Mucosa of rectum (tissue), 2 donors: ENCODE results near the gene CDH13.

Source experiments
- H3K27ac ChIP-seq, 2 donors: one replicate each; pipeline ENCODE4 v1.7.0; 2013; ENCODE audit warnings: inconsistent platforms in 2 of 2, low read depth in 2 of 2, low read length in 2 of 2
- H3K27me3 ChIP-seq, 2 donors: one replicate each; pipeline ENCODE4 v1.7.0; 2013; ENCODE audit warnings: low read length in 2 of 2; ENCODE audit not compliant: control insufficient read depth in 2 of 2, insufficient read depth in 2 of 2
- H3K36me3 ChIP-seq, 2 donors: one replicate each; pipeline ENCODE4 v1.7.0; 2013; ENCODE audit warnings: low read length in 2 of 2; ENCODE audit not compliant: control insufficient read depth in 2 of 2, insufficient read depth in 2 of 2
- H3K4me1 ChIP-seq, 2 donors: one replicate each; pipeline ENCODE4 v1.7.0; 2013; ENCODE audit warnings: low read length in 2 of 2, mild to moderate bottlenecking in 1 of 2; ENCODE audit not compliant: control insufficient read depth in 2 of 2, insufficient read depth in 2 of 2
- H3K4me3 ChIP-seq, 2 donors: one replicate each; pipeline ENCODE4 v1.7.0; 2013; ENCODE audit warnings: low read length in 2 of 2
- H3K9ac ChIP-seq, 2 donors: one replicate each; pipeline ENCODE4 v1.7.0; 2013; ENCODE audit warnings: low read length in 2 of 2, low read depth in 1 of 2, mild to moderate bottlenecking in 1 of 2
- H3K9me3 ChIP-seq, 2 donors: one replicate each; pipeline ENCODE4 v1.7.0; 2013; ENCODE audit warnings: low read length in 2 of 2; ENCODE audit not compliant: control insufficient read depth in 2 of 2
- donor health status: healthy.
- donor health status: Normal muscosa, but diverticular disease.

Gene CDH13

GRCh38 chr16:83698964-83699363, 1072.2 kb downstream of the CDH13 start:
- no peak overlapping the region for H3K4me3 ChIP-seq
- H3K4me1 ChIP-seq: no peaks in the 10 kb centered on the region
- H3K36me3 ChIP-seq: no peaks in the 10 kb centered on the region
- H3K27ac ChIP-seq: no peak overlapping the region
- no peaks in the 10 kb centered on the region for H3K9me3 ChIP-seq
- no peaks in the 10 kb centered on the region for H3K27me3 ChIP-seq
- H3K9ac ChIP-seq: no peak overlapping the region

GRCh38 chr16:83699817-83700216, 1073.0 kb downstream of the CDH13 start:
- no peak overlapping the region for H3K9ac ChIP-seq
- H3K4me1 ChIP-seq: no peaks in the 10 kb centered on the region
- no peaks in the 10 kb centered on the region for H3K27me3 ChIP-seq
- H3K27ac ChIP-seq: no peak overlapping the region
- no peaks in the 10 kb centered on the region for H3K9me3 ChIP-seq
- H3K36me3 ChIP-seq: no peaks in the 10 kb centered on the region
- no peak overlapping the region for H3K4me3 ChIP-seq

GRCh38 chr16:83700918-83701317, 1074.1 kb downstream of the CDH13 start:
- Histone ChIP-seq H3K4me3 (no peak overlapping the region), H3K36me3 (no peaks in the 10 kb centered on the region), H3K27me3 (no peaks in the 10 kb centered on the region), H3K4me1 (no peaks in the 10 kb centered on the region), H3K9ac (no peak overlapping the region), H3K9me3 (no peaks in the 10 kb centered on the region), H3K27ac (no peak overlapping the region)

- Histone ChIP-seq H3K4me3 (no peak overlapping the region), H3K9ac (no peak overlapping the region), H3K27me3 (no peaks in the 10 kb centered on the region), H3K4me1 (no peaks in the 10 kb centered on the region), H3K27ac (no peak overlapping the region), H3K9me3 (no peaks in the 10 kb centered on the region), H3K36me3 (no peaks in the 10 kb centered on the region)
These were observed 1074.7 kb downstream of the CDH13 start for GRCh38 chr16:83701494-83701893.

- H3K36me3 ChIP-seq: no peaks in the 10 kb centered on the region
- H3K9me3 ChIP-seq: no peaks in the 10 kb centered on the region
- H3K4me3 ChIP-seq: no peak overlapping the region
These were observed 1077.9 kb downstream of the CDH13 start for GRCh38 chr16:83704656-83705055.

GRCh38 chr16:83705856-83706255, 1079.1 kb downstream of the CDH13 start:
- Histone ChIP-seq H3K27me3 (no peaks in the 10 kb centered on the region), H3K4me3 (no peak overlapping the region), H3K27ac (no peak overlapping the region), H3K36me3 (no peaks in the 10 kb centered on the region), H3K9me3 (no peaks in the 10 kb centered on the region), H3K4me1 (no peaks in the 10 kb centered on the region), H3K9ac (no peak overlapping the region)

More at GRCh38 chr16:83704656-83705055, 1077.9 kb downstream of the CDH13 start:
- H3K27me3 ChIP-seq: no peaks in the 10 kb centered on the region
- H3K4me1 ChIP-seq: no peaks in the 10 kb centered on the region
- no peak overlapping the region for H3K9ac ChIP-seq
- H3K27ac ChIP-seq: no peak overlapping the region

- Histone ChIP-seq H3K36me3 (no peaks in the 10 kb centered on the region), H3K4me1 (no peaks in the 10 kb centered on the region), H3K9ac (no peak overlapping the region), H3K9me3 (no peaks in the 10 kb centered on the region), H3K4me3 (no peak overlapping the region), H3K27me3 (no peaks in the 10 kb centered on the region), H3K27ac (no peak overlapping the region)
These were observed 1079.6 kb downstream of the CDH13 start for GRCh38 chr16:83706394-83706793.

- H3K36me3 ChIP-seq: no peaks in the 10 kb centered on the region
These were observed 1084.3 kb downstream of the CDH13 start for GRCh38 chr16:83711069-83711468.

GRCh38 chr16:83713597-83713996, 1086.8 kb downstream of the CDH13 start:
- no peak overlapping the region for H3K9ac ChIP-seq
- H3K9me3 ChIP-seq: no peaks in the 10 kb centered on the region
- H3K27ac ChIP-seq: no peak overlapping the region
- H3K36me3 ChIP-seq: no peaks in the 10 kb centered on the region
- H3K4me3 ChIP-seq: no peak overlapping the region
- no peaks in the 10 kb centered on the region for H3K4me1 ChIP-seq
- no peaks in the 10 kb centered on the region for H3K27me3 ChIP-seq

More at GRCh38 chr16:83711069-83711468, 1084.3 kb downstream of the CDH13 start:
- no peak overlapping the region for H3K4me3 ChIP-seq
- H3K9me3 ChIP-seq: no peaks in the 10 kb centered on the region
- no peak overlapping the region for H3K9ac ChIP-seq
- H3K27me3 ChIP-seq: no peaks in the 10 kb centered on the region
- no peaks in the 10 kb centered on the region for H3K4me1 ChIP-seq
- H3K27ac ChIP-seq: no peak overlapping the region

- Histone ChIP-seq H3K9me3 (no peaks in the 10 kb centered on the region), H3K4me1 (no peaks in the 10 kb centered on the region), H3K36me3 (no peaks in the 10 kb centered on the region), H3K27ac (no peak overlapping the region), H3K4me3 (no peak overlapping the region), H3K27me3 (no peaks in the 10 kb centered on the region), H3K9ac (no peak overlapping the region)
These were observed 1087.5 kb downstream of the CDH13 start for GRCh38 chr16:83714286-83714685.
